ENCODE measurements around the gene GAS2L2.

DNA sequence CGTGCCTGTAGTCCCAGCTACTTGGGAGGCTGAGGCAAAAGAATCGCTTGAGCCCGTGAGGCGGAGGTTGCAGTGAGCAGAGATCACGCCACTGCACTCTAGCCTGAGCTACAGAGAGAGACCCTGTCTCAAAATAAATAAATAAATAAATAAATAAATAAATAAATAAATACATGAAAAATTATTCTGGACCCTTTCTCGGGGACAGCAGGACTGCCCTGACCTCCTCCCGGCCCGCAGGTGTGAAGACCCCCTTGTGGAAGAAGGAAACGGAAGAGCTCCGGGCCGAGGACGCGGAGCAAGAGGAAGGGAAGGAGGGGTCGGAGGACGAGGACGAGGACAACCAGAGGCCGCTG lies 10.7 kb upstream of the GAS2L2 start:
- TF ChIP-seq POLR2A (IDR thresholded peaks at IDR 0.05; ENCODE audit: low read depth, low read length) = no peak
- TF ChIP-seq TAF1 (IDR thresholded peaks at IDR 0.05; ENCODE audit: low read depth, low read length) = no peak
- no peak for TF ChIP-seq POLR2AphosphoS5 (IDR thresholded peaks at IDR 0.05; ENCODE audit: low read depth, low read length)
- TF ChIP-seq PAX5 (IDR thresholded peaks at IDR 0.05; ENCODE audit: insufficient read depth, low read length, severe bottlenecking) = no peak
- TF ChIP-seq POU2F2 (IDR thresholded peaks at IDR 0.05; ENCODE audit: low read depth, low read length) = no peak
